GM21381 (cell line): ENCODE results near the gene LYG2.
"Not testable (repeated sequence)": the region's sequence is repeated elsewhere in the genome, so short reads cannot be mapped to it uniquely, and the experiment has no call there.

Source experiments
- ATAC-seq: cut with Tn5 transposase; IDR thresholded peaks from one replicate; pipeline ENCODE4 v1.9.1; 2021; ENCODE audit warnings: mild to moderate bottlenecking, moderate library complexity; ENCODE audit not compliant: unreplicated experiment

LYG2 gene

GRCh38 chr2:99201959-99202678 is 53.3 kb downstream of the LYG2 start:
- ATAC-seq, result no peak

DNA sequence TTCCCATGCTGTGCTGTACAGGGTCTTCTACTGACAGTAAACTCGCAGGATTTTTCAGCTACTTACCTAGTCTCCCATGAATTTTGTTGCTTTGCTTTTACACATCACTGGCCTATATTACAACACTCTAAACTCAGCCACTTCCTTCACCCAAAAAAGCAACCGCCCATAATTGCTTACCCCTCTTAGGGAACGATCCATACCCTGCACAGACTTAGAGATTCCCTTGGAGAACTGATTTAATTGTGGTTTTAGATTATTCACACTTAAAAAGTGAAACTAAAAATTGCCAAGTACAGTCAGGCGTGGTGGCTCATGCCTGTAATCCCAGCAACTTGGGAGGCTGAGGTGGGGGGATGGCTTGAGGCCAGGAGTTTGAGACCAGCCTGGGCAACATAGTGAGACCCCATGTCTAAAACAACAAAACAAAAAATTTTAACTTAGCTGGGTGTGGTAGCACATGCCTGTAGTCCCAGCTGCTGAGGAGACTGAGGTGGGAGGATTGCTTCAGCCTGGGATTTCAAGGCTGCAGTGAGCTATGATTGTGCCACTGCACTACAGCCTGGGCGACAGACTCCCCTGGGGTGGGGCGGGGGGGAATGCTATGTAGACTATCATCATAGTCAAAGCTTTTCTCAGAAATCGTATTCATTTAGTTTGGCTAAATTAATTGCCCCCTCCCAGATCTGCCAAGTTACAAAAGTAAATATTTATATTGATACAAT is 55.2 kb downstream of the LYG2 start:
- no peak for ATAC-seq

DNA sequence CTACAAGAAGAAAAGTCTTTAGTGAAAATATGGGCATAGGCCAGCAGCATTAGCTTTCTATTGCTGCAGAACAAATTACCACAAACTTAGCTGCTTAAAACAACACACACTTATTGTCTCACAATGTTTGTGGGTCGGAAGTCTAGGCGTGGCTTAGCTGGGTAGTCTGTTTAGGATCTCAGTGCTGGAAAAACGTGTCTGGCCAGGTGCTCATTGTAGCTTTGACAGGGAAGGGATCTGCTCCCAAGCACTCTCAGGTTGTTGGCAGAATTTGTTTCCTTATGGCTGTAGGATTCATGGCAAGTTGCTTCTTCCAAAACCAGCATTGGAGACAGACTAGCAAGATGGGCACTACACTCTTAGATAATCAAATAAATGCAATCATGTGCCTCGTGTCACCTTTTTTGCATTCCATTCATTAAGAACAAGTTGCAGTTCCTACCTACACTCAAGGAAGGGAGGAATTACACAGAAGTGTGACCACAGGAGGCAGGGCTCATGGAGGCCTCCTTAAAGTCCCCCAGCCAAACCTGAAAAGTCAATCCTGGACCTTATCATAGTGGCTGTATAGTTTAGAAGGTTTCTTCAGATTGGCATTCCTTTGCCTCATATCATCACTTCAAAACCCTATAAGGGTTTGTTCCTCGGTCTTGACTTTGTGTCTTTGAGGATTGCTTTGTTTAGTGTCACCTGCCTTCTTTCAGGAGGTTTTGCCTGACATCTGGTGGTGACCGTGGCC is 57.2 kb downstream of the LYG2 start:
- no peak for ATAC-seq

GRCh38 chr2:99192364-99192763 is 63.1 kb downstream of the LYG2 start:
- not testable (repeated sequence) for ATAC-seq
